SK-N-SH (cell line): ENCODE results near the gene SEC11A. TPM values are rescaled to one million over a fixed set of nuclear protein-coding genes. Genes with fewer than 3 reads are reported as not detected.

Experiments used
- CTCF ChIA-PET: fragments of 300-600, 350-600 bp; formaldehyde crosslinking; extraction: SDS; loops from one replicate; lab custom pipeline; 2021; lab: Yijun Ruan, JAX
- POLR2A ChIA-PET: fragments of 350-600 bp; sonication (Branson Sonifier 250); formaldehyde crosslinking; extraction: SDS; loops from one replicate; lab custom pipeline; 2020; ENCODE audit warnings: antibody characterized with exemption, inconsistent platforms; lab: Yijun Ruan, JAX
- DNase-seq: peaks from one replicate; pipeline ENCODE4 v3.0.0; 2012
- H2AFZ ChIP-seq: fragments of 200-600 bp; sonication (generic); 2 replicates; pipeline ENCODE4 v1.8.1; 2016; ENCODE audit warnings: antibody characterized with exemption, mild to moderate bottlenecking, low read depth
- H3F3A ChIP-seq: fragments of 200-600 bp; sonication (generic); replicated peaks from 2 replicates; pipeline ENCODE3; 2016; ENCODE audit warnings: antibody characterized with exemption, mild to moderate bottlenecking; ENCODE audit not compliant: insufficient read depth
- H3K27ac ChIP-seq, 2 experiments: fragments of 200-500 bp in 1 of 2; fragments of 200-600 bp in 1 of 2; sonication (Bioruptor generic) in 1 of 2; sonication (generic), shearing (Covaris generic) in 1 of 2; 2 replicates each; pipeline versions ENCODE4 v1.5.1 to v1.6.1; 2014 to 2016; ENCODE audit warnings: low read depth in 2 of 2, inconsistent platforms in 1 of 2, low read length in 1 of 2, mild to moderate bottlenecking in 1 of 2, mixed read lengths in 1 of 2
- H3K27me3 ChIP-seq: fragments of 200-600 bp; sonication (generic), shearing (Covaris generic); 2 replicates; pipeline ENCODE4 v1.6.1; 2016; ENCODE audit warnings: mixed run types; ENCODE audit not compliant: insufficient read depth
- H3K36me3 ChIP-seq, 2 experiments: fragments of 200-500 bp in 1 of 2; fragments of 200-600 bp in 1 of 2; sonication (Bioruptor generic) in 1 of 2; sonication (generic) in 1 of 2; replicated peaks in 1 of 2; 2 replicates each; pipeline versions ENCODE3 to v1.5.1; 2014 to 2016; ENCODE audit warnings: low read length in 1 of 2, mild to moderate bottlenecking in 1 of 2; ENCODE audit not compliant: insufficient read depth in 2 of 2, control insufficient read depth in 1 of 2
- H3K4me1 ChIP-seq, 2 experiments: fragments of 200-500 bp in 1 of 2; fragments of 200-600 bp in 1 of 2; sonication (Bioruptor generic) in 1 of 2; sonication (generic), shearing (Covaris generic) in 1 of 2; 2 replicates each; pipeline versions ENCODE4 v1.5.1 to v1.6.1; 2014 to 2016; ENCODE audit warnings: low read depth in 1 of 2, low read length in 1 of 2, mixed run types in 1 of 2; ENCODE audit not compliant: insufficient read depth in 2 of 2, control insufficient read depth in 1 of 2
- H3K4me2 ChIP-seq: fragments of 200-600 bp; sonication (generic), shearing (Covaris generic); 2 replicates; pipeline ENCODE4 v1.6.1; 2017; ENCODE audit warnings: mixed run types
- H3K4me3 ChIP-seq, 2 experiments: fragments of 200-500 bp in 1 of 2; fragments of 200-600 bp in 1 of 2; sonication (Bioruptor generic) in 1 of 2; sonication (generic), shearing (Covaris generic) in 1 of 2; 2 replicates each; pipeline versions ENCODE4 v1.5.1 to v1.8.1; 2014 to 2016; ENCODE audit warnings: low read depth in 2 of 2, inconsistent platforms in 1 of 2, low read length in 1 of 2, mild to moderate bottlenecking in 1 of 2, mixed read lengths in 1 of 2, moderate library complexity in 1 of 2
- H3K79me2 ChIP-seq: fragments of 200-600 bp; sonication (generic); 2 replicates; pipeline ENCODE4 v1.8.1; 2017; ENCODE audit warnings: mild to moderate bottlenecking; ENCODE audit not compliant: insufficient read depth
- H3K9ac ChIP-seq: fragments of 200-600 bp; sonication (generic); 2 replicates; pipeline ENCODE4 v1.6.1; 2017; ENCODE audit warnings: mixed run types
- H3K9me2 ChIP-seq: fragments of 200-600 bp; sonication (generic); 2 replicates; pipeline ENCODE4 v1.6.1; 2017; ENCODE audit warnings: mixed run types
- H3K9me3 ChIP-seq: fragments of 200-600 bp; sonication (generic); 2 replicates; pipeline ENCODE4 v1.6.1; 2017; ENCODE audit warnings: mixed run types, mild to moderate bottlenecking, moderate library complexity
- H4K20me1 ChIP-seq: fragments of 200-600 bp; sonication (generic); 2 replicates; pipeline ENCODE4 v1.6.1; 2017; ENCODE audit warnings: mild to moderate bottlenecking, mixed run types; ENCODE audit not compliant: insufficient read depth
- CTCF ChIP-seq: fragments of 200-600 bp; sonication (generic); IDR thresholded peaks from 2 replicates; pipeline ENCODE4 v1.6.1; 2017; ENCODE audit warnings: antibody characterized with exemption, mild to moderate bottlenecking, moderate library complexity
- ELF1 ChIP-seq: IDR thresholded peaks from 2 replicates; pipeline ENCODE4 v1.4.0; 2012
- FOXM1 ChIP-seq: IDR thresholded peaks from 2 replicates; pipeline ENCODE4 v1.4.0; 2012; ENCODE audit warnings: low read depth, mild to moderate bottlenecking
- GABPA ChIP-seq: IDR thresholded peaks from 2 replicates; pipeline ENCODE4 v1.4.0; 2012; ENCODE audit warnings: low read depth, mild to moderate bottlenecking
- GATA2 ChIP-seq: sonication (generic); formaldehyde crosslinking; IDR thresholded peaks from 2 replicates; pipeline ENCODE4 v1.5.0; 2020; ENCODE audit warnings: mild to moderate bottlenecking, missing genetic modification reagents
- JUND ChIP-seq: IDR thresholded peaks from 2 replicates; pipeline ENCODE4 v1.4.0; 2012
- MAX ChIP-seq: IDR thresholded peaks from 2 replicates; pipeline ENCODE4 v1.4.0; 2012; ENCODE audit warnings: low read depth
- NFIC ChIP-seq: IDR thresholded peaks from 2 replicates; pipeline ENCODE4 v1.4.0; 2012; ENCODE audit warnings: borderline replicate concordance
- POLR2AphosphoS5 ChIP-seq: IDR thresholded peaks from 2 replicates; pipeline ENCODE4 v1.6.1; 2012; ENCODE audit warnings: low read depth, low read length
- RCOR1 ChIP-seq: fragments of 150-350 bp; IDR thresholded peaks from 2 replicates; pipeline ENCODE4 v1.6.1; 2017; ENCODE audit warnings: antibody characterized with exemption, low read length
- REST ChIP-seq: IDR thresholded peaks from 2 replicates; pipeline ENCODE4 v1.6.1; 2012; ENCODE audit warnings: mild to moderate bottlenecking, low read depth, low read length, moderate library complexity
- RFX5 ChIP-seq: IDR thresholded peaks from 2 replicates; pipeline ENCODE4 v1.6.1; 2012; ENCODE audit warnings: mild to moderate bottlenecking, improper control_type of control experiment, low read length
- SIN3A ChIP-seq: IDR thresholded peaks from 2 replicates; pipeline ENCODE4 v1.6.1; 2012; ENCODE audit warnings: low read depth, mild to moderate bottlenecking, low read length, moderate library complexity, borderline replicate concordance
- TAF1 ChIP-seq: IDR thresholded peaks from 2 replicates; pipeline ENCODE4 v1.6.1; 2012; ENCODE audit warnings: low read depth, mild to moderate bottlenecking, low read length, moderate library complexity, borderline replicate concordance
- TCF12 ChIP-seq: IDR thresholded peaks from 2 replicates; pipeline ENCODE4 v1.4.0; 2012
- USF2 ChIP-seq: fragments of 150-350 bp; IDR thresholded peaks from 2 replicates; pipeline ENCODE4 v1.6.1; 2017; ENCODE audit warnings: antibody characterized with exemption, low read length, low read depth, borderline replicate concordance
- YY1 ChIP-seq: IDR thresholded peaks from 2 replicates; pipeline ENCODE4 v1.4.0; 2012; ENCODE audit warnings: low read depth, mild to moderate bottlenecking
- WGBS: methylation state at CpG from one replicate; pipeline ENCODE4 v1.1.6; 2017; ENCODE audit warnings: low lambda C conversion rate; 5-methylcytosine and 5-hydroxymethylcytosine counted together
- polyA plus RNA-seq, 3 experiments: library from polyadenylated mRNA; depleted of rRNA; stranded (reverse); fragments of >200 nt; gene quantifications; 2 replicates each; pipeline ENCODE4 v1.2.3, GENCODE V29; 2012

The SEC11A gene
- polyA plus RNA-seq, 1 of the 3 experiments (the other 2 are of a cell fraction), result 107 TPM

- 91% methylated on average over 6 of the region's 6 CpGs for WGBS
- H2AFZ ChIP-seq, result no peak overlapping the region
- no peak overlapping the region for H3K9ac ChIP-seq
- TF ChIP-seq RFX5, result no peak
- no peak for TF ChIP-seq JUND
- TF ChIP-seq USF2, result no peak
- no peak for TF ChIP-seq POLR2AphosphoS5
- TF ChIP-seq FOXM1, result no peak
- no peak for TF ChIP-seq YY1
- no peak for TF ChIP-seq CTCF
- no peak for TF ChIP-seq RCOR1
- no peak for TF ChIP-seq GABPA
- no peak for TF ChIP-seq NFIC
- TF ChIP-seq TAF1, result no peak
- TF ChIP-seq MAX, result no peak
- TF ChIP-seq TCF12, result no peak
- no peak for TF ChIP-seq SIN3A
- no peak for TF ChIP-seq ELF1
- H3K27ac ChIP-seq, result no peak overlapping the region
- no peaks in the 10 kb centered on the region for H3K79me2 ChIP-seq
- H3F3A ChIP-seq, result no peaks in the 10 kb centered on the region
- DNase-seq, result no peak
- POLR2A ChIA-PET, result no interaction called here
- no peaks in the 10 kb centered on the region for H3K36me3 ChIP-seq
- H3K9me3 ChIP-seq, result no peaks in the 10 kb centered on the region
- no peaks in the 10 kb centered on the region for H4K20me1 ChIP-seq
- H3K27me3 ChIP-seq, result no peaks in the 10 kb centered on the region
- H3K9me2 ChIP-seq, result no peaks in the 10 kb centered on the region
- H3K4me2 ChIP-seq, result no peak overlapping the region
- no peak overlapping the region for H3K4me3 ChIP-seq
- peaks cover 0 to 2% of the 10 kb centered on the region in 2 experiments; a peak in 2 of 4 replicates for H3K4me1 ChIP-seq
- CTCF ChIA-PET, result no interaction called here
Observed at GRCh38 chr15:84727429-84727828, 11.5 kb upstream of the SEC11A start.

GRCh38 chr15:84725001-84725491 is 9.1 kb upstream of the SEC11A start:
- H3K9me2 ChIP-seq, result no peaks in the 10 kb centered on the region
- 30% methylated on average over 1 of the region's 1 CpG for WGBS
- no peak overlapping the region for H3K9ac ChIP-seq
- peak overlapping the region; percentile 19; the same call in 1 of the 2 replicates for H3K4me2 ChIP-seq
- no peak overlapping the region for H3K4me3 ChIP-seq
- TF ChIP-seq GATA2 (CRISPR knock-in tag), result peak; percentile 63
- TF ChIP-seq REST, result no peak
- POLR2A ChIA-PET, result no interaction called here
- H3F3A ChIP-seq, result no peaks in the 10 kb centered on the region
- peak overlapping the region; percentile 80 for H2AFZ ChIP-seq
- H3K36me3 ChIP-seq, result no peaks in the 10 kb centered on the region
- H3K79me2 ChIP-seq, result no peaks in the 10 kb centered on the region
- no peaks in the 10 kb centered on the region for H4K20me1 ChIP-seq
- peaks cover 0 to 2% of the 10 kb centered on the region in 2 experiments; a peak in 2 of 4 replicates for H3K4me1 ChIP-seq
- H3K27ac ChIP-seq, result peak overlapping the region; percentile 48 to 62
- CTCF ChIA-PET, result no interaction called here
- no peaks in the 10 kb centered on the region for H3K27me3 ChIP-seq
- peak; percentile 51 for DNase-seq
- no peaks in the 10 kb centered on the region for H3K9me3 ChIP-seq
